HG02678 (cell line): ENCODE results near the gene PARD3B.

Source experiments
- ATAC-seq: cut with Tn5 transposase; IDR thresholded peaks from one replicate; pipeline ENCODE4 v1.9.1; 2021; ENCODE audit warnings: mild to moderate bottlenecking, moderate library complexity; ENCODE audit not compliant: unreplicated experiment

Gene PARD3B

DNA sequence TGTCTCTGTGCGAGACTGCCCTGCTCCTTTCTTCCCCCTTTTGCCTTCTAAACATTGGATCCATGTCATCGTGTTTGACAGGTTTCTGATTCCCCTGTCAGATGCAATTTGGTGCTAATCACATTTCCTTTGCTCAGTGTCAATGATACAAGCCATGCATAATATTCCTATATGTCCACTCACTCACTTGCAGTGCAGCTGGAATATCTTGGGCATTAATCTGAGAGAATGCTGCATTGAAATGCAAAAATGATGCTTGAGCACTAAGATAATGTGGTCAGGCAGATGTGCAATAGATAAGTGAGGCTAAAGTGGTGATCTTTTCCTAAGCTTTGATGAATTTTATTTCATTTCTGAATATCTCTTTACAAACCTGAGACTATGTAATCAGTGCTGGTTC lies 375.5 kb downstream of the PARD3B start:
- no peak for ATAC-seq

DNA sequence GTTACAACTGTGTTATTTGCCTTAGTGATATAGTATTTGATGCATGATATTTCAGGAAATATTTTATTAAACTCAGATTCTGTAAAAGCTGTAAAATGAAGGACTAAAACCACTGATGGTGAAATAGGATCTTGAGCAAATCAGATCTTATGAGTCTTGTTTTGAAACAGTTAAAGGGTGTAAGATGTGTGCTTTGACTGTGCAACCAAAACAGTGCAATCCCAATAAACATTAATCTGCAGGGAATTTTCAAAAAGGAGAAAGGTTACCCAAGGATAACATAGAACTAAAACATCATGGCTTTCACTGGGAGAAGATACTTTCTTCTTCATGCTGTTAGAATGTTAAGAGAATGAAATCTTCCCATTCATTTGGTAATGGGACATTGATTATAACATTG lies 378.7 kb downstream of the PARD3B start:
- ATAC-seq = no peak

DNA sequence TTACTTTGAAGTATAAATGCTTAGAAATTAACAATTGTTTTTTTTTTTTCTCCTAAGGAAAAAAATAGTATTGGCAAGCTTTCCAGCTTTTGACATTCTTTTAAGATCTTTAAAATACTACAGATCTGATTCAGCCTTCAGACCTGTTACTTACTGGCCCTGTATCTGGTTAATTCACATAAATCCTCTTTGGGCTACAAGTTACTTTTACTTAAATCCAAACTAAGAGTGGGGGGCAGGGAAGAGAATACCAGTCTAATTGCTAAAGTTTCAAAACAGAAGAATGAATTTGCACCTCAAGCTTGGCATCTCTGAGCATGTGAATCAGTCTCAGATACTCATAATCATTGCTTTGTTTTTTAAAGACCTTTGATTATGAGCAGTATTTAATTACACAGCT lies 386.3 kb downstream of the PARD3B start:
- no peak for ATAC-seq

DNA sequence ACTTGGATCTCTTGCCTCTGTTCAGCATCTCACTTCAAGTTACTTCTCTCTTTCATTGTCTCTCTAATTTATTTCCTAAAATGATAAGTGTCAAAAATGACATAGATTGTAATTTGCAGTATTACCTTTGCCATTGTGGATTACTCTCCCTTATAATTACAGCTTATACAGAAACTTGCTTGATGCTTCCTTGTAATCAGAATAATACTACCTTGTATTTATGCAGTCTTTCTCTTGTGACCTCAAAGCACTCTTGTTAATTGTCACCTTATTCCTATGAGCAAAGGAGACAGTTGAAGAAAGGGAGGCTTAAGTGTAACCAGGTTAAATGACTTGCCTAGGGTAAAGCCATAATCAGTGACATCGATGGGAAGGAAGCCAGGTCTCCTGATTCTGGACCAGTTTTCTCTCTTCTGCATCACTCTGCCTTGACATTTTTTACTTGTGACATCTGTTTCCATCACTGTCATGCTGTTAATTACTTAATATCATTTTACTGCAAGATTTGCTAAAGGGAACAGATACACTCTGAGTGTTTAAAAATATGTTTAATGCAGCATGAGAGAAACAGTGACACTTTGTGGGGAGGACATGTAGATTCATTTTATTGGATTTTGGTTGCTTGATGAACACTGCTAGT lies 388.6 kb downstream of the PARD3B start:
- no peak for ATAC-seq

DNA sequence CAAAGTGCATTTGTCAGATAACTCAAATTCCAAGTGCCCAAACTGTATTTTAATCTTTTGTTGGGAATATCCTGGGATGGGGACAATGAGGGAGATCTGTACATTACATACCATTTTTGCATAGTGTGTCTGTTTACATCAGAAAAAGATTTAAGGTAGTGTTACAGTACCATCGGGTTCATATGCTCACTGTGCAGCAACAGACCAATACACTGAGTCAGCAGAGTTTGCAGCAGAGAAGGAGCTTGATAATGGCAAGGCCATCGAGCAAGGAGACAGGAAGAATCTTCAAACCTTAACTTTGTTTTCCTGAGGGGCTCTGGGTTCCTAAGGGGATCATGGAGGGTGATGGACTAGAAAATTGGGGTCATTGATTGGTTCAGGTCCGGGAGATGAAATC lies 399.7 kb downstream of the PARD3B start:
- no peak for ATAC-seq

DNA sequence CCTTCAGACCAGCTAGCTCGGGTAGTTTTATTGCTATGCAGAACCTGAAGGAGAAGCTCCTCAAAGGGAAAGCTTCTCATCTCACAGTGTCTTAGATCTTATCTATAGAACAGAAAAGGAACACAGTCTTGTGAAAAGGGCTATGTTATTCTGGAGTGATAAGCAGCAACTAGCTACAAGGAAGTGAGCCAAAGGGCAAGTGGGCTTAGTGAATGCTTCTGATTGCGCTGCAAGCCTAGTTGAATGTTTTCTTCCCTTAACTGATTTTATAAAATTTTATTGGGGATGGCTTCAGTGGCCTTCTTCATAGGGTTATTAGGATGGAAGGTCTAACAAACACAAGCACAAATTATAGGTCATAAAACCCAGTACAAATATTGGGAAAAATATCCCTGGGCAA lies 400.1 kb downstream of the PARD3B start:
- ATAC-seq = no peak

DNA sequence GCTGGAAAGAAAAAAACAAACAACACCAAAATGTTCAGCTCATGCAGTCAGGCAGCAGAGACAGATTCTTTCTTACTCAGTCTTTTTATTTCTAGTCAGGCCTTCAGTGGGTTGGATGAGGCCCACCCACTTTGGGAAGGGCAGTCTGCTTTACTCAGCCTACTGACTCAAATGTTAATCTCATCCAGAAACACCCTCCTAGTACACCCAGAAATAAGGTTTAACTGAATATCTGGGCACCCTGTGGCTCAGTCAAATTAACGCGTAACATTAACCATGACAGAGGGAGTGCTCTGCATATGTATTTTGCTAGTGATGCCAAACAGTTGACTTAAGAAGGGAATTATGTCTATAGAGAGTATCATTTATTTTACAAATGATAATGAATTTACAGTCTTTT lies 401.6 kb downstream of the PARD3B start:
- ATAC-seq = no peak

DNA sequence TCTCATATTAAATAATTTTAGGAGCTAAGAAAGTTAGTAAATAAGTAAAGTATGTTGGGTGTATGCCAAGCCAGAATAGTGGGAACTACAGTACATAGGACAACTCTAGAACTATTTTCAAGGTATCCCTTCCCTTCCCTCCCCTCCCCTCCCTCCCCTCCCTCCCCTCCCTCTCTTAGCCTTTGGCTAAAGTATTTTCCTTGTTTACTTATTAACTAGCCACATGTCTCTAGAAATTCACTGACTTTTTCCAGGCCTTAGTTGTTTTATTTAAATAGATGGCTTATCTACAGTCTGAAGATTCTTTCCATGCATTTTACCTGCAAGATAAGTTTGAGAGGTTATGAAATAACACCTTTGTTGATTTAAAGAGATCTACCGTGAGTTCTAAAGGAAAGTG lies 402.1 kb downstream of the PARD3B start:
- ATAC-seq = no peak

DNA sequence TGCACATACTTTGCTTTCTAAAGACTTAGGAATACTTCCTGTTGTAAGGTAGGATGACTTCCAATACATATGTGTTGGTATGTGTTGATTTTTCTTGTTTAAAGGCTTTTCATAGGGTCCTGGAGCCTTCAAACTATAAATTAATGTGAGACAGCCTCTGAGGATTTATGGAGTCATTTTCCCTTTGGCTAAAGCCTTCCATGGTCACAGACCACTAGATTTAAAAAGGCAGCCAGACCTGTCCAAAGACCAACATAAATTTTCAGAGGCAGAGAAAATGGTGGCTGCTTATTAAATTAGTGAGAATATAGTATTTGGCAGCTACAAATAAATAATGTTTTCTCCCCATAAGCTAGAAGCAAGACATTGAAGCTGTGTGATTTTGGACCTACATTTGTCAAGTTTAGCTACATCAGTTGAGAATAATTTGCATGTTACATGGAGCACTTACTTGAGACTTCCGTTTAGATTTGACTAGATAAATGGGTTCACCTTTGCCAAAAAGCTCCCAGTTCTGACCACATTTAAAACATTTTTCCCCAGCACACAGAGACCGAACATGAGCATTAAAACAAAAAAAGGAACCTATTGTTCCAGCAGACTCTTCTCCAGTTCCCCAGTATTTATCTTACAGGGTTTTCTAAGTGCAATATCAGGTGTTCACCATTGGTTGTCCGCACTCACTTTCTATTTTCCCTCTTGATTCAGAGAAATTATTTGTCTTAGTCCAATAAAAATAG lies 402.9 kb downstream of the PARD3B start:
- no peak for ATAC-seq

DNA sequence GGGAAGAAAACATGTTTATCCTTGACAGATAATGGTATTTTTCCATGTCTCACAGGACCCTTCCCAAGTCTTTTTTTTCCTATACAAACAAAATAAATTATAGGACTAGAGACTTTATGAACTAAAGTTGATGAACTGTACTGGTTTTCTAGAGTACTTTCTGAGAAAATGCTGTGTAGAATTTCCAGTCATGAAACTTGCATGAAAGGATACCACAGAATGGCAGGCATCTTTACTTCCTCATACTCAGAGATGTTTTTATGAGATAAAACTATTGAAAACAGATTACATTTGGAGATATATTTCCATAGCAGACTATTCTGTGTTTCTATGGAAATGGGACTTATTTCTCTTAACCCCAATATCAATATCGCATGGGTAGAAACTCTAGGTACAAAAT lies 403.5 kb downstream of the PARD3B start:
- ATAC-seq = no peak

DNA sequence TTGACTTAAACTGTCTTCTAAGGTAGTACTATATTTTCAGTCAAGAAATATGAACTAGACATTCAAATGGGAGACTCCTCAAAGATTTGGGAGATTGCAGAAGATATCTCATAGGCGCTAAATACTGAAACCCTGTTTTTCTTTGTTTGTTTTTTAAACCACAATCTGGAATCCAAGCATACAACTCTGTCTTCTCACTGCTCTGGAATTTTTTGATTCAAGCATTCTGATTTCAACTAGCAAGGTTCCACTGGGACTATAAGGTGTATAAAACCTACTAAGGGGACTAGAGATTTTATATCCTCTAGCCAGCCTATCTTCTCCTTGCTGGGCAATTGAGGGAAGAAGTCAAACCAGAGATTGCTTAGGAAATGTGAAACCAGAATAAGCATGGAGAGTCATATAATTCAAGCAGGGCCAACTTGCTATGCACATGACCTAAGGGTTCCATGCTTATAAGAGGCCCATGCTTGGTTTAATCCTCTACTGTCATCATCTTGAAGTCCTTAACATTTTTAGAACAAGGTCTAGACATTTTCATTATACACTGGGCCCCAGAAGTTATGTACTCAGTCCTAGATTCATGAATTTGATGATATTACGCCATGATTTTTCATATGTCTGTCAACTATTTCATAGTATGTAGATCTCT lies 405.5 kb downstream of the PARD3B start:
- no peak for ATAC-seq

DNA sequence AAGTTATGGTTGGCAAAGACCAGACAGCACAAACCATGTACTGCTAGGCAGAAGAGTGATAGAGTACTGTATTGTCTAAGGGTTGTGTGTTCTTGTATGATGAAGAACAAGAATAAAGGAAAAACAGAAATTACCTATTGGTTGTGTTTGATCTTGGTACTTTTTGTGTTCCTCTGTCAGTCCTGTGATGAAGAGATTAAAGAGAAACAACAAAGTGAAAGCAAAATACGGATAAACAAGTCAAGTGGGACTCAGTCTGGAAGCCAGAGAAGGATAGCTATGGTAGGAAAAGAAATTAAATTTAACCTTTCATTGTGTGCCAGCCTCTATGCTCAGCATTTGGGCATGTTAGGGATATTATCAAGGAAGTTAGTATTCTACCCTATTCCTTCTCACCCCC lies 413.1 kb downstream of the PARD3B start:
- no peak for ATAC-seq

DNA sequence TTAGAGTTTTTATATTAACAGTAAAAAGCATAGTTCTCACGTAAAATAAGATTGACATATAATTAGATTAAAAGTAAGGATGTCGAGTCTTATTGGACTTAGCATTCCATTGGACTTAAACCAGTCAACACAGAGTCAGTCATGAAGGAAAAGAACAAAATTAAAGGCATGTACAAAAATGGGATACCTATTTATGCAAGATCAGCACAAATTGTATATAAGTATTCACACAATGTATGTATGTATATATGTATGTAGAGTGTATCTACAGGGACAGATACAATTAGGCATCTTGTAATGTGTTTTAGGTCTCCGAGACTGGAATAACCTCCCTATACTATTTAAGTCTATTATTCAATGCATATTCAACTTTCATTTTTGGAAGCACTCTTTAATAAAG lies 419.1 kb downstream of the PARD3B start:
- no peak for ATAC-seq

DNA sequence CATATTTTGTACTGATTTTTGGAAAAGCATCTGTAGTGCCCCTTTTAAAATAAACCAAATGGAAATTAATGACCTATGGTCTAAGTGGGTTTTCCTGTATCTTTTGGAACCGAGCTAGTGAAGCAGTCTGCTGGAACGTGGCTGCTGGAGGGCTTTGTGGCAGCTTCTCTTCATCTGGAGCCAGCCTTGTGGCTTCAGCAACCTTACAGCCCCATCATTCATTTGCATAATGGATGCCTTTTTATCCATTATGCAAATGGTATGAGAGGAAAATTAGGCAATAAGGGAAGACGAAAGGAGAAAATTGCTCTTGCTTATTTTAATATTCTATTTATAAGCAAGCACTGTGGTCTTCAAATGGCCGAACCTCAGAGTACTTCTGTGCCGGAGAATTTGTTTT lies 421.0 kb downstream of the PARD3B start:
- ATAC-seq = no peak

DNA sequence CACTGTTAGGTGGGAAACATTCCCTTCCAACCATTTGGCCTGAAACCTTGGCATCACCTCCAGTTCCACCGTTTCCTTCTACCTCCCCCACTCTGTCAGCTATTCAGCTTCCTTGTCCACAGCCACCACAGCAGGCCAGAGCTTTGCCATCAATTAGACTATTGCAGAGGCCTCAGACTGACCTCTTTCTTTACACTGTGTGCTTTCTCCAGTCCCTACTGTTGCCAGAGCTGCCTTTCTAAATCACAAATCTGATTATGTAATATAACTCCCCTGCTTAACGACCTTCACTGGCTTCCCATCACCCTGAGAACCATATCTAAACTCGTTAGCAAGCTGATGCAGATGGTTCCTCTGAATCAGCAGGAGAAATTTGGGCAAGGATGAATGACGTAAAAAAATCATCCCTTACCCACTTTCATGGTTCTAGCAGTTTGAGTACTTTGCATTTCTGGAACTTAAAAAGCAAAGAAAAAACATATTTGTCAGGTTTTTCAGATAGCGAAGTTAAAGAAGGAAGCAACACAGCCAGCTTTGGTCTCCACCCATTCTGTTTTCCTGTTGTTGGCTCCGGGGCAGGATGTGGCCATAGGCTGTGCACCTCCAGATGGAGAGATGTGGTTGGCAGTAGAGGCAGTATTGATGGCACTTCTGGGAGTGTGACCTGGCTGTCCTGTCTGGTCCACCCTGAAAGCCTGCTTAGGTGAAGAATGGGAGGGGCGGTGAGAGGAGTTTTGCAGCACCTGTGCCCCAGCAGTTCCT lies 422.1 kb downstream of the PARD3B start:
- no peak for ATAC-seq

DNA sequence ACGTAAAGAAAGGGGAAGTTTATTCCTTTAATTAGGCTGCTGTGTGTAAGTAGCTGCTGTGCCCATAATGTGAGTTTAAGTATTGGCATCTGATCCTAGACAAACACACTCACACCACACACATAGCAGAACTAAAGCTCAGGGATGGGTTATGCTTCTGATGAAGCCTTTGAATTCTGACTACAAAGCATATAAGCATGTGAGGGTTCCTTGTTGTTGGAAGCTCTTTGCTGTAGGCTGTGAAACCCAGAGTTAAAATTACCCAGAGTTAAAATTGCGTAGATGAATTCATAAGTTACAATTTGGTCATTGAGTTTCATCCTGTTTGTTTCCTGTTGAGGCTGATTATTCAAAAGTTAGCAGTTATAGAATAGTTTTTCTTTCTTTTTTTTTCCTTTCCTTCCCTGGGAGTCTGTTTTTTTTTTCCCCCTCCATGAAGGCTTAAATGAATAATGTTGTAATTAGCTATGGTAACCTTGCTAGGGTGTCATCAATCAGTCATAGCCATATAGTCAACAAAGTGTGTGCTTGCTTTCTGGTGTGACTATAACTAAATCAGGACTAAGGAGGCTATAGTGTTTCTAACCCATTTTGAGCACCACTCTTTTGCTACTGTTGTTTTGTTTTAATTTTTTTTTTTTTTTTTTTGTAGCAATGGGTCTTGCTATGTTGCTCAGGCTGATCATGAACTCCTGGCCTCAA lies 426.1 kb downstream of the PARD3B start:
- no peak for ATAC-seq

DNA sequence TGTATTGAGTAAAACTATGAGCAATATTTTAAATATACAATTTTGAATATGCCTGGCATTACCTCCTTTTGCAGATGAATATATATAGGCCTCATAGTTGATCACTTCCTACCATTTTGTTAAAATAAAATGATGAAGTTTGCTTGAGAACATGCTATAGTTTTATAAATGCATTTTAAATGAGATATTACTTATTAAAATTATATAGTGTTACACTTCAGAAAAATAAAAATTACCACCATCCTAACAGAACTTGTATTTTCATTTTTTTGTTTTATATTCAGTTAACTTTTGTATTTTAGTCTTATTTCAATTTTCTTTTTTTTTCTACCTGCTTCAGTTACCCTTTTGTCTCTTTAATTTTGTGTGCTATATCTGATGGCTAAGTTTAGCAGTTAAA lies 426.9 kb downstream of the PARD3B start:
- no peak for ATAC-seq

DNA sequence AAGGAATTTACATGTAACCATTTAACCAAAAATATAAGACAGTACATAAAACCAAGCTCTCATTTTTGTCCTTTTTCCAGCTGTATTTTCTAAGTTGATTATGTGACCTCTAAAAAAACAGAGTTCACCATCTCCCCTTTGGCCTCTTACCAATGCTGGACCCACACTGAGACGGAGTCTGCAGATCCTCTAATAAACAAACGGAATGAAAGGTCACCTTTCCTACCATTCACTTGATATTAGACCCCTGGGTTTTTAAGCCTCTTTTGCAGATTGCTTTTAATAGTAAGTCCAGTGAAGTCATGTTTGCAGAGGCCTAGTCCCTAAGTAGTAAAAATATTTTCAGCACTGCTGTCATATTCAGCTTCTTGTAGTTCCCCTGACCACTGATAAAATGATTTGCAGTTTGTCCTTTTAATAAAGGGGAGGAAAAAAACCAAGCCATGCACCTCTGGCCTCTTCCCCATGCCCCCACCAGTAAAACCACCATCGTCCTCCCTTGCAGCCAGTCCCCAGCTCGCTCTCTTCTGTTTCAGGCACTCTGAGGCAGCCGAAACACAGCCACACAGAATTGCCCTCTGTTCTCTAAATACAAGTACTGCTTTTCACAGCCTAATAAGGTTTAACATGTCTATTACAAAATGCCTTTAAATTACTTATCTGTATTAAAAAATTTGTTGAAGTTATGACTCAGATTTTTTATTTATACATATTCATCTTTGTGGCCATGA lies 427.5 kb downstream of the PARD3B start:
- ATAC-seq = no peak

DNA sequence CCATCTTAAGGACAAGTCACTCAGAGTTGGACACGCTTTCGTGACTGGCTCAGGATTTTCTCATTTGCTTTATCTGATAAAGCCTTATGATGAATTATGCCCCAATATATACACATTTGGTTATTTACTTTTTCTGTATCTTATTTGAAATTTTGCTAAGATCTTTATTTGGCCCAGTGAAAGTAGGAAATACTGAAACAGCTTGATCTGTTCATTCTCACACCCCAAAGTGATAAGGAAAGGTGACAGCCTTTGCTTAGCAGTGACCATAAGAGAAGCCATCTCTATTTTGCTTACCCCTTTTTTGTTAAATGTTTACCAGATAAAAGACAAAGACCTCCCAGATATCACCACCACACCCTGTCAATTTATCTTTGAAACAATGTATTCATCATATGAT lies 428.3 kb downstream of the PARD3B start:
- no peak for ATAC-seq

DNA sequence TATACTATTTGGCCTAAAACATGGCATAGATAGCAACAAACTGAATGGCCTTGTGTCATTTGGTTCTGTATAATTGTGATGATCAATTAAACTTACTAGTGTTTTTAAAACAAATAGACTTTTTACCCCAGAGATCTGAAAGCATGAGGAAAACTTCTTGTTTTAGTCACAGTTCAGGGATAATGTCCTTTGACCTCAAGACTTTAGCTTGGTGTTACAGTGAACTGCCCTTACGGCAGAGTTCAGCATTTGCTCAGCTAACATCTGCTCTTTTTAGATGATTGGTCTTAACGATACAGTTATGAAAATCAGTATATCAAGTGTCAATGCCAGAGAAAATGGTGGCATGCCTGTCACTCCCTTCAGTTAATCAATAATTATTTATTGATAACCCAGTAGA lies 429.2 kb downstream of the PARD3B start:
- no peak for ATAC-seq
